ENCODE results near the gene PUM2. TPM values are rescaled to one million over a fixed set of nuclear protein-coding genes. Genes with fewer than 3 reads are reported as not detected.
"Not testable (repeated sequence)": the region's sequence is repeated elsewhere in the genome, so short reads cannot be mapped to it uniquely, and the experiment has no call there.

Gene PUM2
- total RNA-seq, 1 donor from 2014 or later: 48.0 TPM

GRCh38 chr2:20282916-20283592, 67.6 kb downstream of the PUM2 start:
- peak; percentile 39 for DNase-seq

- DNase-seq: peak; percentile 14
These were observed 68.8 kb downstream of the PUM2 start for GRCh38 chr2:20281876-20282275.

GRCh38 chr2:20273042-20273441, 77.6 kb downstream of the PUM2 start:
- DNase-seq: no peak

- not testable (repeated sequence) for DNase-seq
These were observed 82.3 kb downstream of the PUM2 start for GRCh38 chr2:20268317-20268716.

GRCh38 chr2:20267529-20267928, 83.1 kb downstream of the PUM2 start:
- DNase-seq: no peak

- no peak for DNase-seq
These were observed 86.0 kb downstream of the PUM2 start for GRCh38 chr2:20264629-20265028.

GRCh38 chr2:20257411-20257810, 93.2 kb downstream of the PUM2 start:
- no peak for DNase-seq

- DNase-seq: no peak
These were observed 95.9 kb downstream of the PUM2 start for GRCh38 chr2:20254731-20255130.

- no peak for DNase-seq
These were observed 100.2 kb downstream of the PUM2 start for GRCh38 chr2:20250436-20250835.

GRCh38 chr2:20249170-20249569, 101.5 kb downstream of the PUM2 start:
- DNase-seq: no peak

- DNase-seq: no peak
These were observed 103.6 kb downstream of the PUM2 start for GRCh38 chr2:20247084-20247483.

GRCh38 chr2:20243637-20244036, 107.0 kb downstream of the PUM2 start:
- DNase-seq: not testable (repeated sequence)

GRCh38 chr2:20242727-20243377, 107.8 kb downstream of the PUM2 start:
- DNase-seq: no peak

- DNase-seq: no peak
These were observed 108.5 kb downstream of the PUM2 start for GRCh38 chr2:20241973-20242726.

GRCh38 chr2:20240291-20240690, 110.4 kb downstream of the PUM2 start:
- not testable (repeated sequence) for DNase-seq

- DNase-seq: no peak
These were observed 114.1 kb downstream of the PUM2 start for GRCh38 chr2:20236496-20236895.

- no peak for DNase-seq
These were observed 114.9 kb downstream of the PUM2 start for GRCh38 chr2:20235655-20236305.

GRCh38 chr2:20234597-20234996, 116.0 kb downstream of the PUM2 start:
- not testable (repeated sequence) for DNase-seq

- no peak for DNase-seq
These were observed 117.8 kb downstream of the PUM2 start for GRCh38 chr2:20232837-20233207.

GRCh38 chr2:20231598-20232026, 119.0 kb downstream of the PUM2 start:
- peak; percentile 45 for DNase-seq

- no peak for DNase-seq
These were observed 119.5 kb downstream of the PUM2 start for GRCh38 chr2:20231159-20231558.

- DNase-seq: no peak
These were observed 120.6 kb downstream of the PUM2 start for GRCh38 chr2:20230114-20230425.
